ENCODE data around the gene OPRL1.
A peak's percentile ranks its signal among the peaks of the same experiment; 100 is the strongest.
"Not testable (repeated sequence)": the region's sequence is repeated elsewhere in the genome, so short reads cannot be mapped to it uniquely, and the experiment has no call there.

Gene OPRL1

GRCh38 chr20:64073476-64074183 lies 6.3 kb upstream of the OPRL1 start:
- DNase-seq: no peak

DNA sequence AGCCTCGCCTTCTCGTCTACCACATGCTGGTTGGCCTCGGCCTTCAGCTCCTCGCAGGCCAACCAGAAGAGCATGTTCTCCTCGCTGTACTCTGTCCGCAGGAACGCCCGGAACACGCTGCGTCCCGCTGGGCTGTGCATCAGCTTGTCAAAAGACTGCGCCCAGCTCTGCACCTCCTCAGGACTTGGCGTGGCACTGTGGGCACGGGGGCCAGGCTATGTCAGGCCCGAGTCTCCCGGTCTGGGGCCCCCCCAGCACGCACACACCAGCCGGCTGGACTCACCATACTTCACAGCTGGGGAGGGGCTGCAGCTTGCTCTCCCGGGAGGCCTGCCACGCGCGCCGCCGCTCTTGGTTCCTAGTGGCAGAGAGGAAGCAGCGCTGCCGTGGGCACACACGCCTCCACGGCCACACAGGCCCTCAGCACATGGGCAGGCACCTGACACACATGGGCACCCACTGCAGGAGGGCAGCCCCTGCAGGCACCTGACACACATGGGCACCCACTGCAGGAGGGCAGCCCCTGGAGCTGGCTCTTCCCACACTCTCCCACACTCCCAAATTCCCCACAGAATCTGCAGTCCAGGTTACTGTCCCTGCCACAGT lies 5.6 kb upstream of the OPRL1 start:
- no peak for DNase-seq

DNA sequence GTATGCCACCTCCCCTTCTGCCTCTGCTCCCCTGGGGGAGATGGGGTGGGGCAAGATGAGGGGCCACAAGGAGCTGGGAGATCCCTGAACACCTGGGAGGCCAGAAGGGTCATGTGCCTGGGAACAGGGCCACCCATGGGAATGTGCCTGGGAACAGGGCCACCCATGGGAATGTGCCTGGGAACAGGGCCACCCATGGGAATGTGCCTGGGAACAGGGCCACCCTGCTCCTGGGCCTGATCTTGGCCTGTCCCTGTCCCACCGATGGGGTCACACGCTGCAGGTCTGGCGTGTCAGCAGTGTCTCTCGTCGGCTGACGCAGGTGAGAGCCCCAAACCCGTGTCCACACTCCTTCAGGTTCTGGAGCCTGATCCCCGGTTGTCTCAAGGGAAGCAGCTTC lies 4.9 kb upstream of the OPRL1 start:
- DNase-seq: no peak

DNA sequence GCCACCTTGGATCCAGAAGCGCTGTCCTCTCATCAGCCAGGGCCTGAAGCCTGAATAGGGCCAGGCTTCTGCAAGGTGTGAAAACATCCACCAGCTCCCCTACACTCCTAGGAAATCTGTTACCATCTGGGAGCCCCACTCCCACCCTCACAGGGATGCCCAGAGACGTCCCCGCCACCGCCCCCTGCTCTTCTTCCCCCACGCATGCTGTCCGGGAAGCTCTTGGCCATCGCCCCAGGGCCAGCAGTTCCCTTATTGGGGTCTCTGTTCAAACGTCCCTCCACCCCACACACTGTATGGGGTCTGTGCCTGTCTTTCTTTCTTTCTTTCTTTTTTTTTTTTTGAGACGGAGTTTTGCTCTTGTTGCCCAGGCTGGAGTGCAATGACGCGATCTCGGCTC lies 4.3 kb upstream of the OPRL1 start:
- DNase-seq: no peak

DNA sequence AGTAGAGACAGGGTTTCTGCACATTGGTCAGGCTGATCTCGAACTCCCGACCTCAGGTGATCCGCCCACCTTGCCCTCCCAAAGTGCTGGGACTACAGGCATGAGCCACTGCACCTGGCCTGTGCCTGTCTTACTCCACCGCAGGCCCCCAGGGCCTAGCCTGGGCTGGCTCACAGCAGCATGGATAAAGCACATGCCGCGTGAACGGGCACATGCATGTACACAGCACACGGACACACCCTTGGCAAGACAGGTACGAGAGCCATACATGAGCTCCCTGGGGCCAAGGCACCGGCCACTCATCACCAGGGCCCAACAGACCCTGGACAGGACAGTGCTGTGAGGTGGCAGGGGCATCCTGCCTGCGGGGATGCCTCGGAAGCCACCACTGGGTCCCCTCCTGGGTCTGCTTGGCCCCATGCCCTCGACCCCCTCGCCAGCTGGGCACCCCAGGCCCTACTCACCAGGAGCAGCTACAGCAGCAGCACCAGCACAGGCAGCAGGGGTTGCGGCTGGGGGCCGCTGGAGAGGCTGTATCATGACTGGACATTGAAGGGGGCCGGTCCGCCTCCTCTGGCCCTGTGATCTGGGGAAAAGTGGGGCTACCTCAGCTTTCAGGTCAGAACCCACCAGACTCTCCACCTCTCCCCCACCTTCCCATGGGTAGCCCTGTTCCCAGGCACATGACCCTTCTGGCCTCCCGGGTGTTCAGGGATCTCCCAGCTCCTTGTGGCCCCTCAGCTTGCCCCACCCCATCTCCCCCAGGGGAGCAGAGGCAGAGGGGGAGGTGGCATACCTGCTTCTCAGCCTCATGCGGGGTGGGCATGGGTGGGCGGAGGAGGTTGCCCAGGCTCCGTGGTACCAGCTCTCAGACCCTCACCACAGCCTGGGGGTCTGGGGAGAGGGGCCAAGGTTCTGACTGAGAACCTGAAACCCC lies 3.6 kb upstream of the OPRL1 start:
- DNase-seq: no peak

GRCh38 chr20:64077094-64077493 lies 2.8 kb upstream of the OPRL1 start:
- DNase-seq: no peak

GRCh38 chr20:64077541-64077875 lies 2.4 kb upstream of the OPRL1 start:
- no peak for DNase-seq

DNA sequence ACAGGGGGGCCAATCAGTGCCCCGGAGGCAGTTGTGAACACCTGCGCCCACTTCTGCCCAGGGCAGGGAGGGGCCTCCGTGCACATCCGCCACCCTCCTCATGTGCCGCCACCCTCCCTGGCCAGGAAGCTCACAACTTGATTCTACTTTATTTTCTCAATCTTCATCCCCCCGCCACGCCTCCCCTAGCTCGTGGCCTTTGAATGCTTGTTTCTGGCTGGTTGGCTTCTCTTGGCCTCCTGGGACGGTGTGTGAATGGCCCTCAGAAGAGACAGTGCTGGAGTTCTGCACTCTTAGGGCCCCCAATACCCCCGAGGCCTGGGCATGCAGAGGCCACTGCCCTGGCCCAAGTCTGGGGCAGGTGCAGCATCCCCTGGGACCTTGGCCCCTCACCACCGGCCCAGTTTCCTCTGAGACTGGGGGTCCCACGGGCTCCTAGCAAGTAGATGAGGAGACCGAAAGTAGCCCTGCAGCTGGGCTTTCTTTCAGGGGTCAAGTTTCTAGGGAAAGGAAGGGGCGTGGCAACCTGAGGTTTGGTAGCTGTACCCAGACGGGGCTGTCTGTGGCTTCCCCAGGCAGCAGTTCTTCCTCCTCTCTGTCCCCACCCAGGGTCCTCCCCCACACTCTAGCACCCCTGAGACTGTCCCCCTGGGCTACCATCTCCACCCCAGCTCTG lies 1.9 kb upstream of the OPRL1 start:
- no peak for DNase-seq

GRCh38 chr20:64078934-64079272 lies 979 bp upstream of the OPRL1 start:
- no peak for DNase-seq

- DNase-seq: peak; percentile 84
Observed at GRCh38 chr20:64079273-64080012, 439 bp upstream of the OPRL1 start, which contains the start of gene RGS19. RGS19 (minus strand) TSS chr20:64079518; CDS start chr20:64076886, 2,632 bp downstream.

- DNase-seq: no peak
Observed at GRCh38 chr20:64080813-64081623, 1.1 kb downstream of the OPRL1 start.

- no peak for DNase-seq
Observed at GRCh38 chr20:64081624-64081964, 1.7 kb downstream of the OPRL1 start.

DNA sequence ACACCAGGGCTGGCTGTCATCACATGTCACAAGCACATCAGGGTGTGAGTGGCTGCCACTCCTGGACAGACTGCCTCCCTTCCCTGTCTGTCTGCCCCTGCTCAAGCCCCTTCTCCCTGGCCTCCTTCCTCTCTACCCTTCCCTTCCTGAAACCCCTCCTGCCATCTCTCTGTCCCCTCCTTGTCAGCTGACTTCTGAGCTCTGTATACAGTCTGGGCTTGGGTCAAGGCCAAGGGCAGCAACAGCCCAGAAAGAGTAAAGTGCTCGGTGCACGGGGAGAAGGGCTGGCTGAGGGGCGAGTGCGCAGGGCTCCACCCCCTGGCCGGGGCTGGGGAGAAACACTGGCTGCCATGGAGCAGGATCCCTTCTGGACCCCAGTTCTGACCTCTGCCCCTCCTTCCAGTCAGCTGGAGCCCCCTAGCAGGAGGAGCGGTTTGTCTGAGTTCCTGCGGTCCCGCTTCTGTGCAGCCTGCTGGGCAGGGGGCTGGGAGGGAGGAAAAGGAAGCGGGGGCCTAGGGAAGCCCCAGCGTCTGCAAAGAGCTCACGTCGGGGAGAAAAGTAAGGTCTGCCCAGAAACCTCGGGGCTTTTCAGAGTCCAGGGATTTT lies 2.3 kb downstream of the OPRL1 start:
- DNase-seq: no peak

GRCh38 chr20:64082820-64083377 lies 3.0 kb downstream of the OPRL1 start:
- no peak for DNase-seq

DNA sequence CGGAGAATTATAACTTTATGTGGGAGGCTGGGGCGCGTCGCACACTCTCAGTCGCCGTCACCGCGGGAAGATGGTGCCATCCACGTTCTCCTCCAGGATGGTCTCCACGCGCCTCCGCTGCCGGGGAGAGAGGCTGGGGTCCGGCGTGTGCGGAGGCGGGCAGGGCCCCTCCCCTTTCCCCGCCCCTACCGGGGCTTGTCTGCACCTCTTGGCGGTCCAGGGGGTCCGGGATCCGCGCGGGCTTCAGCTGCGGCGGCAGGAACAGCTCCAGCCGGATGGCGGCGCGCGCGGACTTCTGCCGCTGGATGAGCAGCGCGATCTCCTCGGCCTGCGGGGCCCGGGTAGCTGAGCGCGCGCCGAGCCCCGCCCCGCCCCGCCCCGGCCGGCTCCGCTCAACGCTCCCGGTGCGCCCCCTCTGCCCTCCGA lies 3.5 kb downstream of the OPRL1 start:
- DNase-seq: peak; percentile 93

DNA sequence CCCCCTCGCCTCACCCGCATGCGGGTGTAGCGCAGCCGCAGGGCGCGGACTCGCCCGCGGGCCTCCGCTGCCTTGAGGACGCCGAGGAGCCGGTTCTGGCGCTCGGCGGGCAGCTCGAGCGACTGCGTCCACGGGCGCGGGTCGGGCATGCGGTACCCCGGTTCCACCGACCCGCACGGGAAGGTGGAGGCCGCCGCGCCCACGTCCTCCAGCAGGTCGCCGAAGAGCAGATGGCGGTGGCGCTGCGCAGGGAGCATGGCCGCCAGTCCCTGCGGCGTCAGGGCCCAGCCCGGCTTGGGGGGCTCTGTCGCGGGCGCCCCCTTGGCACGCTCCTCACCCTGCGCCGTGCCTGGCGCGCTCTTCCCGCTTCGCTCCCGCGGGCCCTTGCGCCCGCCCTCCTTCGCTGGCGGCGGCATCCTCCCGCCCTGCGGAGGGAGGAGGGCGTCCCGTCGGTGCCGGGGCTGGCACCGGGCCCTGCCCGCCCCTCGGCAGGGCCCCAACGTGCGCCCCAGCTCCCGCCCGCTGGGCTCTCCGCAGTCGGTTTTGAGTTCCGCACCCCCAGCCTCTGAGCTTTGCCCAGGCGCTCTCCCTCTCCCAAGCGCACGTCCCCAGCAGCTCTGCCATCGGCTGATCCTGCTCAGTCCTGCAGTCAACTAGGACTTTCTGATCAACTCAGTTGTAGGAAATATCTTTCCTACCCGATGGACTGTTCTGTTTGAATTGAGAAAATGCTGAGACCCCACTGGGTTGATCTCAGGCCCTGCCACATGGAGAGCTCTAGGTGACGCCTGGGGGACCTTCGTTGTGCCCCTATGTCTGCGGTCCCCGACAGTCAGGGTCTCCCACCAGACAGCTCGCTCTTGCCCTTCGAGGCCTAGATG lies 4.2 kb downstream of the OPRL1 start, which contains the start of gene LKAAEAR1:
LKAAEAR1 (minus strand) TSS at position 595 of the 881 bp plus-strand sequence; CDS start at position 416, 179 bp downstream.
- DNase-seq: peak; percentile 50

- peak; percentile 50 for DNase-seq
Observed at GRCh38 chr20:64084685-64085152, 4.8 kb downstream of the OPRL1 start.

DNA sequence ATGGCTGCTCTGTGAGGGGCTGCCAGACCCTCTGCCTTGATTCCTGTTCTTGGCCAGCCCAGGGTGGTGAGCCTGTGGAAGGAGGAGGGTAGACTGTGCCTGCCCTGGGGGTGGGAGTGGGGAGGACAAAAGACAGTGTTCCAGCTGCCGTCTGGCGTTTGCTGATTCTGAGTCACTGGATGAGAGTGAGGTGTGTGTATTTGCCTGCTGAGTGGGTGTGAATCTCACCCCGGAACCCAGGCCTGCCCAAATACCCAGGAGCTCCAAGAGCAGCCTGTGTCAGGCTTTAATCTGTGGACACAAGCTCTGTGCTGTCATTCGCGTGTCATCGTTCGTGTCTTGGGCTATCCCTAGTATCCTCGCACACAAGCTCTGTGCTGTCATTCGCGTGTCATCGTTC lies 6.9 kb downstream of the OPRL1 start:
- no peak for DNase-seq

DNA sequence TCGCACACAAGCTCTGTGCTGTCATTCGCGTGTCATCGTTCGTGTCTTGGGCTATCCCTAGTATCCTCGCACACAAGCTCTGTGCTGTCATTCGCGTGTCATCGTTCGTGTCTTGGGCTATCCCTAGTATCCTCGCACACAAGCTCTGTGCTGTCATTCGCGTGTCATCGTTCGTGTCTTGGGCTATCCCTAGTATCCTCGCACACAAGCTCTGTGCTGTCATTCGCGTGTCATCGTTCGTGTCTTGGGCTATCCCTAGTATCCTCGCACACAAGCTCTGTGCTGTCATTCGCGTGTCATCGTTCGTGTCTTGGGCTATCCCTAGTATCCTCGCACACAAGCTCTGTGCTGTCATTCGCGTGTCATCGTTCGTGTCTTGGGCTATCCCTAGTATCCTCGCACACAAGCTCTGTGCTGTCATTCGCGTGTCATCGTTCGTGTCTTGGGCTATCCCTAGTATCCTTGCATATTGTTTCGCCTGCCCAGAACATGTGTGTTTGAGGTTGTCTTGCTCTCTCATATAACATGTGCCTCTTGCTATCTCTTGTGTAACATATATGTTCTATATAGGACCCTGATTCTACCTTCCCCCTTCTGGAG lies 7.4 kb downstream of the OPRL1 start:
- DNase-seq: not testable (repeated sequence)

All from NCI-H82 (cell line).